GM12878 (cell line): Measurements from ENCODE around the gene ROM1. TPM values are rescaled to one million over a fixed set of nuclear protein-coding genes. Genes with fewer than 3 reads are reported as not detected.
A peak's percentile ranks its signal among the peaks of the same experiment; 100 is the strongest.

Source experiments
- ATAC-seq: fragments of 200-7000 bp; cut with Tn5 transposase; 3 replicates; pipeline ENCODE4 v1.9.1; 2020; ENCODE audit warnings: mild to moderate bottlenecking, moderate library complexity
- BruUV-seq: library from RNA; stranded (reverse); fragments of 400-500 nt; replicated peaks from 2 replicates; lab custom pipeline; 2021; lab: Mats Ljungman, UMichigan
- CTCF ChIA-PET: fragments of 300-600 bp; sonication (Branson Sonifier 250); formaldehyde crosslinking; extraction: SDS; loops from one replicate; lab custom pipeline; 2021; ENCODE audit warnings: inconsistent platforms; lab: Yijun Ruan, JAX
- POLR2A ChIA-PET: fragments of 350-600 bp; formaldehyde crosslinking; extraction: SDS; loops from one replicate; lab custom pipeline; 2021; ENCODE audit warnings: inconsistent platforms; lab: Charles Lee
- RAD21 ChIA-PET: fragments of 300-600 bp; sonication (Branson Sonifier 250); formaldehyde crosslinking; loops from one replicate; lab custom pipeline; 2023; ENCODE audit warnings: antibody characterized with exemption; ENCODE audit not compliant: unreplicated experiment; lab: Charles Lee
- SMC1A ChIA-PET: fragments of 300-600 bp; sonication (Branson Sonifier 250); formaldehyde crosslinking; loops from one replicate; lab custom pipeline; 2023; ENCODE audit not compliant: unreplicated experiment, uncharacterized antibody; lab: Charles Lee
- DNase-seq: peaks from one replicate; pipeline ENCODE4 v3.0.0-alpha.2; 2011; ENCODE audit warnings: low read depth, low spot score
- FAIRE-seq: peaks from 3 replicates; lab custom pipeline; 2011; peaks lifted over from hg19 to GRCh38; lab: Jason Lieb, UNC
- H2AFZ ChIP-seq: 2 replicates; pipeline ENCODE4 v1.6.0; 2011; ENCODE audit warnings: low read depth, low read length, control low read depth; ENCODE audit not compliant: control insufficient read depth
- H3K27ac ChIP-seq: 2 replicates; pipeline ENCODE4 v1.5.1; 2011; ENCODE audit warnings: control low read depth; ENCODE audit not compliant: control insufficient read depth, insufficient read depth
- H3K27me3 ChIP-seq, 2 experiments: replicated peaks in 1 of 2; 2 replicates each; pipeline versions ENCODE4 v1.6.0 to v1.6.1; 2011; ENCODE audit warnings: low read length in 1 of 2; ENCODE audit not compliant: control insufficient read depth in 2 of 2, insufficient read depth in 2 of 2
- H3K36me3 ChIP-seq, 2 experiments: 2 replicates each; pipeline ENCODE4 v1.5.1; 2011; ENCODE audit warnings: low read length in 1 of 2; ENCODE audit not compliant: control insufficient read depth in 2 of 2, insufficient read depth in 2 of 2
- H3K4me1 ChIP-seq: 2 replicates; pipeline ENCODE4 v1.6.1; 2011; ENCODE audit warnings: mild to moderate bottlenecking, low read length, moderate library complexity, mixed read lengths; ENCODE audit not compliant: control insufficient read depth, insufficient read depth
- H3K4me2 ChIP-seq: 2 replicates; pipeline ENCODE4 v1.6.0; 2011; ENCODE audit warnings: control low read depth; ENCODE audit not compliant: control insufficient read depth, insufficient read depth
- H3K4me3 ChIP-seq: fragments of 200-600 bp; sonication (generic); 2 replicates; pipeline ENCODE4 v1.5.1; 2016
- H3K79me2 ChIP-seq: 2 replicates; pipeline ENCODE4 v1.6.0; 2011; ENCODE audit warnings: low read length; ENCODE audit not compliant: control insufficient read depth, insufficient read depth
- H3K9ac ChIP-seq: 2 replicates; pipeline ENCODE4 v1.8.0; 2011; ENCODE audit warnings: low read length, control low read depth, mixed read lengths; ENCODE audit not compliant: control insufficient read depth, insufficient read depth
- H3K9me3 ChIP-seq: replicated peaks from 3 replicates; pipeline ENCODE4 v1.5.1; 2011; ENCODE audit warnings: mild to moderate bottlenecking, low read length; ENCODE audit not compliant: control insufficient read depth, insufficient read depth
- H4K20me1 ChIP-seq: 2 replicates; pipeline ENCODE4 v1.6.0; 2011; ENCODE audit not compliant: control insufficient read depth, insufficient read depth
- CBX3 ChIP-seq: fragments of 200-600 bp; sonication (generic); IDR thresholded peaks from 2 replicates; pipeline ENCODE4 v1.6.1; 2016; ENCODE audit warnings: low read depth, borderline replicate concordance
- MXI1 ChIP-seq: fragments of 150-350 bp; IDR thresholded peaks from 2 replicates; pipeline ENCODE4 v1.6.1; 2011; ENCODE audit warnings: low read depth, mild to moderate bottlenecking, inconsistent platforms, low read length, improper control_type of control experiment
- POLR2A ChIP-seq: IDR thresholded peaks from 2 replicates; pipeline ENCODE4 v1.6.1; 2011; ENCODE audit warnings: low read depth, mild to moderate bottlenecking, low read length
- SIX5 ChIP-seq: IDR thresholded peaks from 2 replicates; pipeline ENCODE4 v1.6.1; 2011; ENCODE audit warnings: mild to moderate bottlenecking, low read depth, low read length, moderate library complexity; ENCODE audit not compliant: severe bottlenecking
- WGBS: methylation state at CpG from one replicate; pipeline ENCODE4 v1.1.6; 2016; ENCODE audit warnings: low lambda C conversion rate; ENCODE audit not compliant: insufficient replicate concordance, insufficient coverage; ENCODE audit errors: missing lambda C conversion rate; 5-methylcytosine and 5-hydroxymethylcytosine counted together
- in situ Hi-C: fragments of 300-500 bp; cut with MboI; formaldehyde crosslinking; loops from 9 replicates; pipeline ENCODE4 v1.14.3; 2018; ENCODE audit warnings: mixed read lengths
- intact Hi-C: fragments of 100-400 bp; cut with micrococcal nuclease; formaldehyde crosslinking; loops from one replicate; pipeline ENCODE4 v1.14.2; 2022; ENCODE audit not compliant: unreplicated experiment
- polyA plus RNA-seq, 11 experiments: library from polyadenylated mRNA; depleted of rRNA in 4 of 11; unstranded in 6 of 11; stranded (reverse) in 5 of 11; fragments of >200 nt; fragmentation: Nextera tagmentation in 4 of 11; fragmentation: Illumina TruSeq in 1 of 11; extraction: Ambion mirVana in 4 of 11; extraction: Trizol in 1 of 11; gene quantifications; 1 replicate in 1 of 11; 2 replicates in 10 of 11; pipeline versions ENCODE4 v1.2.1 to v1.2.3, GENCODE V29; 2011 to 2016; ENCODE audit warnings: inconsistent platforms in 2 of 11, missing spikeins in 2 of 11, low read depth in 1 of 11
- total RNA-seq, 4 experiments: library from RNA; depleted of rRNA in 3 of 4; stranded (reverse); fragments of >200 nt in 3 of 4; fragmentation: Illumina TruSeq in 1 of 4; extraction: Trizol in 1 of 4; gene quantifications; 2 replicates each; pipeline versions ENCODE4 v1.2.1 to v1.2.3, GENCODE V29; 2013 to 2021

ROM1 gene
- total and polyA plus RNA-seq, 10 of the 15 experiments (the other 5 are each of a cell fraction or from before 2014, with no cell fraction given) = 0.42 to 3.0 (median 1.1) TPM

DNA sequence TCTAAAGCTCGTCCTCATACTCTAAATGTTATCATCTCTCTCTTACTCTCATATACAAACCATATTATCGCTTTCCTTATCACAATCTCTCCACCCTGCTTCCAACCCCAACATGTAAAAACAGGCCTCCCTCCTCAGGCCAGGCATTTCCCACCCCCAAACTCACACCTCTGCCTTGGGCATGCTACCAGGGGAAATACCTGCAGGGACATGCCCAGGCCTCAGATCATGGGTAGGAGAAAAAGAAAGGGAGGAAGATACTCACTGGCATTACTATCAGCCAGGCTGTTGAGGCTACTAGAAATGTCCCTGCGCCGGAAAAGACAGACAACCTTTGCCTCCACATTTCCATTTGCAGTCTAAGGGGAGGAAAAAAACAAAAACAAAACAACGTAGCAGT lies 13.2 kb upstream of the ROM1 start:
- POLR2A ChIA-PET = interaction anchor here (0.5 to 2.4 kb wide), 17 partner anchors 12 to 786 kb away, joined by 3 to 16 read pairs (median 5); partner anchors contain the start of genes B3GAT3, C11orf98, CSKMT and EEF1G
- H3K4me1 ChIP-seq = peaks cover 19% of the 10 kb centered on the region
- intact Hi-C loops = loop anchor here (1.0 to 10.0 kb wide), 4 partner anchors 9 to 235 kb away; partner anchors contain the start of genes BSCL2, GNG3, HNRNPUL2 and STX5
- BruUV-seq = TSS peak; percentile 51
- no peak for FAIRE-seq
- peak overlapping the region; percentile 91 for H3K4me3 ChIP-seq
- in situ Hi-C loops = no loop called here
- SMC1A ChIA-PET = interaction anchor here (0.6 to 3.1 kb wide), 9 partner anchors 8 to 261 kb away, joined by 3 to 30 read pairs (median 3); partner anchors contain the start of genes C11orf98 and TUT1
- TF ChIP-seq SIX5 (no peak), POLR2A (0 out of 2 replicates have a peak, but pooled peaks have one; percentile 12), MXI1 (0 out of 2 replicates have a peak, but pooled peaks have one; percentile 28), CBX3 (no peak)
- H3K9ac ChIP-seq = peak overlapping the region; percentile 99
- no peak for DNase-seq
- H3K27me3 ChIP-seq = no peaks in the 10 kb centered on the region
- ATAC-seq = no peak
- H3K4me2 ChIP-seq = peak overlapping the region; percentile 99
- H3K9me3 ChIP-seq = no peaks in the 10 kb centered on the region
- 21% methylated on average over 5 of the region's 5 CpGs for WGBS
- RAD21 ChIA-PET = interaction anchor here (1.1 to 3.9 kb wide), 10 partner anchors 8 to 281 kb away, joined by 3 to 36 read pairs (median 4); partner anchors contain the start of genes B3GAT3, C11orf98, CSKMT and EEF1G
- CTCF ChIA-PET = interaction anchor here (0.9 to 2.7 kb wide), 9 partner anchors 8 to 95 kb away, joined by 3 to 27 read pairs (median 4); partner anchors contain the start of genes C11orf98, CSKMT, EEF1G and LBHD1
- no peaks in the 10 kb centered on the region; the same call in 1 of the 2 replicates for H4K20me1 ChIP-seq
- H3K79me2 ChIP-seq = peaks cover 40% of the 10 kb centered on the region
- H3K36me3 ChIP-seq = peaks cover 28 to 42% of the 10 kb centered on the region in 2 experiments
- no peak overlapping the region for H2AFZ ChIP-seq
- peak overlapping the region; percentile 97 for H3K27ac ChIP-seq
